ENCODE results near the gene ZBTB2. TPM values are rescaled to one million over a fixed set of nuclear protein-coding genes. Genes with fewer than 3 reads are reported as not detected.

The ZBTB2 gene
- total RNA-seq, 3 donors from 2014 or later (not counting 1 experiment from before 2014, with no cell fraction given) = 27.4 to 36.9 (median 29.9) TPM

DNA sequence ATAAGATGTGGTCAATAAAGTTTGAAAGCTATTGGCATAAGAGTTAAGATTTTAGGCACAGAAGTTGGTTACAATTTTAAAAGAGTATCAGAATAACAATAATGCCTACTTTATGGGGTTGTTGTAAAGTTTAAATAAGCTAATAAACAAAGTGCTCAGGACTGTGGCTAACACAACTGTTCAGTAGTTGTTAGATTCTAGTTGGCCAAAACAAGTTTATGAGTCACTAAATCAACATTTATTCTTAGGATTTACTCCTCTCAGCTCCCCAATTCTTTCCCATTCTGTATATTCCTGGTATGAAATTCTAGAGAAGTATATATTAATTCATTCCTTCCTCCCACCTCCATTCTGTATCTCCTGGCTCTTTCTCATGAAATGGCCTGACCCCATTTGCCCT lies 46.0 kb upstream of the ZBTB2 start:
- no peaks in the 10 kb centered on the region for H3K27me3 Mint-ChIP-seq (ENCODE audit: low read depth in 2 of 2)
- ATAC-seq = no peak
- TF ChIP-seq, protein P1, sequence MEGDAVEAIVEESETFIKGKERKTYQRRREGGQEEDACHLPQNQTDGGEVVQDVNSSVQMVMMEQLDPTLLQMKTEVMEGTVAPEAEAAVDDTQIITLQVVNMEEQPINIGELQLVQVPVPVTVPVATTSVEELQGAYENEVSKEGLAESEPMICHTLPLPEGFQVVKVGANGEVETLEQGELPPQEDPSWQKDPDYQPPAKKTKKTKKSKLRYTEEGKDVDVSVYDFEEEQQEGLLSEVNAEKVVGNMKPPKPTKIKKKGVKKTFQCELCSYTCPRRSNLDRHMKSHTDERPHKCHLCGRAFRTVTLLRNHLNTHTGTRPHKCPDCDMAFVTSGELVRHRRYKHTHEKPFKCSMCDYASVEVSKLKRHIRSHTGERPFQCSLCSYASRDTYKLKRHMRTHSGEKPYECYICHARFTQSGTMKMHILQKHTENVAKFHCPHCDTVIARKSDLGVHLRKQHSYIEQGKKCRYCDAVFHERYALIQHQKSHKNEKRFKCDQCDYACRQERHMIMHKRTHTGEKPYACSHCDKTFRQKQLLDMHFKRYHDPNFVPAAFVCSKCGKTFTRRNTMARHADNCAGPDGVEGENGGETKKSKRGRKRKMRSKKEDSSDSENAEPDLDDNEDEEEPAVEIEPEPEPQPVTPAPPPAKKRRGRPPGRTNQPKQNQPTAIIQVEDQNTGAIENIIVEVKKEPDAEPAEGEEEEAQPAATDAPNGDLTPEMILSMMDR (IDR thresholded peaks at IDR 0.05) = no peak
- peaks cover 25 to 27% of the 10 kb centered on the region in 2 donors for H3K4me1 Mint-ChIP-seq
- no peaks in the 10 kb centered on the region for H3K27me3 ChIP-seq (ENCODE audit: control insufficient read depth, insufficient read depth, low read length)
- H3K9me3 ChIP-seq (ENCODE audit: control insufficient read depth, insufficient read depth, low read length) = no peaks in the 10 kb centered on the region
- DNase-seq = no peak
- H3K4me3 Mint-ChIP-seq = no peak overlapping the region
- intact Hi-C loops (cut with micrococcal nuclease) = no loop called here
- H3K27ac Mint-ChIP-seq = no peak overlapping the region
- peaks cover 6% of the 10 kb centered on the region for H3K4me1 ChIP-seq (ENCODE audit: control insufficient read depth, insufficient read depth, low read length)
- no peaks in the 10 kb centered on the region for H3K9me3 Mint-ChIP-seq
- H3K4me3 ChIP-seq (ENCODE audit: low read length) = no peak overlapping the region
- peaks cover 4% of the 10 kb centered on the region for H3K36me3 Mint-ChIP-seq
- H3K27ac ChIP-seq (ENCODE audit: low read length) = no peak overlapping the region
- H3K36me3 ChIP-seq (ENCODE audit: control insufficient read depth, insufficient read depth, low read length) = peaks cover 3% of the 10 kb centered on the region

DNA sequence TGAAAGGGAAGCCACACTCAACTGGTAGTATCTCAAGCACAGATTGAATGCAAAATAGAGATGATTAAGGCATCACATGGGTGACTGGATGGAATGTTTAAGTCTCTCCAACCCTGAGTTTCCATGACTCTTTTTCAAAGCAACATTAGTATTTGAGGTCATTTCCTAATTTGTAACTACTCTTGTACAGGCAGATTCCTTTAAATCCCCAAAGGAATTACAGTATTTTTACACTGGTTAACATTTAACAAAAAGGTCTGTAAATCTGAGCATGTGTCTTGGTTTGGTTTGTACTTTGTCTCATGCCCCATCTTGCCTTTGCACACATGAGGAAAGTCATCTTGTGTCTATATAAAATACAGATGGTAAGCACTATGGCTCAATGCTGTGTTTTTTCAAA lies 45.4 kb upstream of the ZBTB2 start:
- no peaks in the 10 kb centered on the region for H3K27me3 ChIP-seq (ENCODE audit: control insufficient read depth, insufficient read depth, low read length)
- H3K9me3 Mint-ChIP-seq = no peaks in the 10 kb centered on the region
- H3K36me3 ChIP-seq (ENCODE audit: control insufficient read depth, insufficient read depth, low read length) = peaks cover 8% of the 10 kb centered on the region
- no peak overlapping the region for H3K27ac Mint-ChIP-seq
- DNase-seq (no peak), ATAC-seq (no peak)
- H3K27me3 Mint-ChIP-seq (ENCODE audit: low read depth in 2 of 2) = no peaks in the 10 kb centered on the region
- no peak overlapping the region for H3K4me3 Mint-ChIP-seq
- peaks cover 6% of the 10 kb centered on the region for H3K4me1 ChIP-seq (ENCODE audit: control insufficient read depth, insufficient read depth, low read length)
- TF ChIP-seq, protein P1 (IDR thresholded peaks at IDR 0.05) = no peak
- intact Hi-C loops (cut with micrococcal nuclease) = no loop called here
- no peak overlapping the region for H3K27ac ChIP-seq (ENCODE audit: low read length)
- H3K9me3 ChIP-seq (ENCODE audit: control insufficient read depth, insufficient read depth, low read length) = no peaks in the 10 kb centered on the region
- H3K4me3 ChIP-seq (ENCODE audit: low read length) = no peak overlapping the region
- peaks cover 23 to 24% of the 10 kb centered on the region in 2 donors for H3K4me1 Mint-ChIP-seq
- peaks cover 6% of the 10 kb centered on the region for H3K36me3 Mint-ChIP-seq

DNA sequence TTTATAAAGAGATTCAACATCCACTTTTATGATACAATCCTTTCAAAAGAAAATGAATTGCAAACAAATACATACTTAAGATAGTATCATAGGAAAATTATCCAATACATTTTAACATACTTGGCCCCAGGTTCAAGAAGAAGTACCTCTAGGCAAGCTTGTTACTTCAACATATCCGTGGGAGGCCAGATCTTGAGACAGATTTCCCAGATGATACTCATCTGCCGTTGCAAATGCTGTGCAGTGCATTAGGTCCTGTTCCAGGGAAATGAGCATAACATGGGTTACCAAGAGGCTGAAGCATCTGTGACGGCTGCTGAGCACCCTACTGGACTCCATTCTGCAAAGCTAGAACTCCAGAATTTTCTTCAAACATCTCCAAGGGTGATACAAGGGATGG lies 44.9 kb upstream of the ZBTB2 start:
- no peak overlapping the region for H3K27ac ChIP-seq (ENCODE audit: low read length)
- peaks cover 11% of the 10 kb centered on the region for H3K36me3 ChIP-seq (ENCODE audit: control insufficient read depth, insufficient read depth, low read length)
- TF ChIP-seq, protein P1 (IDR thresholded peaks at IDR 0.05) = no peak
- Mint-ChIP-seq H3K4me3 (no peak overlapping the region), H3K36me3 (peaks cover 6% of the 10 kb centered on the region), H3K9me3 (no peaks in the 10 kb centered on the region), H3K4me1 (peaks cover 20% of the 10 kb centered on the region in 2 donors), H3K27me3 (ENCODE audit: low read depth in 2 of 2) (no peaks in the 10 kb centered on the region), H3K27ac (no peak overlapping the region)
- peaks cover 1% of the 10 kb centered on the region for H3K4me1 ChIP-seq (ENCODE audit: control insufficient read depth, insufficient read depth, low read length)
- ATAC-seq (no peak), DNase-seq (no peak)
- no peaks in the 10 kb centered on the region for H3K9me3 ChIP-seq (ENCODE audit: control insufficient read depth, insufficient read depth, low read length)
- intact Hi-C loops (cut with micrococcal nuclease) = no loop called here
- WGBS (ENCODE audit: insufficient coverage) = 98% methylated on average over 3 of the region's 3 CpGs
- no peak overlapping the region for H3K4me3 ChIP-seq (ENCODE audit: low read length)
- H3K27me3 ChIP-seq (ENCODE audit: control insufficient read depth, insufficient read depth, low read length) = no peaks in the 10 kb centered on the region

DNA sequence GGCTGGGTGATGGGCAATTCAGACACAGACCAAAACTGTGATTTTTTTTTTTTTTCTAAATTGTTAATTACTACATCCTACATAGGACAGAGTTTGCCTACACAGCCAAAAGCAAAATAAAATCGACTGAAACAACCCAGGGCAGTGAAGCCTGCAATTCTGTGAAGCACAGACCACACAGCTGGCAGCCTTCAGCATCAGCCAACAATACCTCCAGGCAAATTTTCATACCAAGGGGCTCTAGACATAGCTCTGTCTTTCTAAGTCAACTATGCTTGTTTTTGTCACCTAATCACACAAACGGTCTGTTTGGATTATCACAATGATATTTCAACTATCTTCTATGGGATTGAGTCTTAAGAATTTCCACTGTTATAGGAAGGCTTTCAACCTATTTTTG lies 43.0 kb upstream of the ZBTB2 start:
- ATAC-seq = no peak
- WGBS (ENCODE audit: insufficient coverage) = 58% methylated on average over 1 of the region's 2 CpGs
- H3K27ac Mint-ChIP-seq = no peak overlapping the region
- no peaks in the 10 kb centered on the region for H3K27me3 Mint-ChIP-seq (ENCODE audit: low read depth in 2 of 2)
- Histone ChIP-seq H3K9me3 (ENCODE audit: control insufficient read depth, insufficient read depth, low read length) (no peaks in the 10 kb centered on the region), H3K27ac (ENCODE audit: low read length) (no peak overlapping the region), H3K4me1 (ENCODE audit: control insufficient read depth, insufficient read depth, low read length) (no peaks in the 10 kb centered on the region), H3K27me3 (ENCODE audit: control insufficient read depth, insufficient read depth, low read length) (no peaks in the 10 kb centered on the region), H3K4me3 (ENCODE audit: low read length) (no peak overlapping the region), H3K36me3 (ENCODE audit: control insufficient read depth, insufficient read depth, low read length) (peaks cover 27% of the 10 kb centered on the region)
- no peak overlapping the region for H3K4me3 Mint-ChIP-seq
- intact Hi-C loops (cut with micrococcal nuclease) = no loop called here
- no peaks in the 10 kb centered on the region for H3K9me3 Mint-ChIP-seq
- TF ChIP-seq, protein P1 (IDR thresholded peaks at IDR 0.05) = no peak
- peaks cover 12% of the 10 kb centered on the region for H3K36me3 Mint-ChIP-seq
- DNase-seq = no peak
- peaks cover 10 to 14% of the 10 kb centered on the region in 2 donors for H3K4me1 Mint-ChIP-seq
